Occipital lobe (tissue), 3 donors: ENCODE measurements around the gene C12orf57. TPM values are rescaled to one million over a fixed set of nuclear protein-coding genes. Genes with fewer than 3 reads are reported as not detected.

Experiments
- DNase-seq: peaks from one replicate; lab custom pipeline; 2025; lab: John Stamatoyannopoulos, UW
- small RNA-seq: library from RNA; depleted of rRNA; stranded (forward); fragments of <200 nt; gene quantifications from one replicate; pipeline ENCODE3, GENCODE V24; 2014
- total RNA-seq: library from RNA; depleted of rRNA; stranded (reverse); fragments of >200 nt; gene quantifications from one replicate; pipeline ENCODE4 v1.2.3, GENCODE V29; 2014

C12orf57 gene
- total RNA-seq, 1 donor from 2014 or later, result 243 TPM

GRCh38 chr12:6987956-6988553 is 44.2 kb downstream of the C12orf57 start:
- no peak for DNase-seq

Small RNAs within 50 kb of the gene (small RNA-seq; reads per million reads assigned to genes)
- gene MIR141, result 0.29 reads per million, percentile 10 among the genes with 10 or more reads in this experiment
- gene MIR200C, result 0.09 reads per million
- not detected for gene RNU7-1
- gene SCARNA12, result 0.84 reads per million, percentile 69 among the genes with 10 or more reads in this experiment

Other genes with a start within 250 kb of the C12orf57 start
- 1.2 TPM for gene PIANP, start 243.2 kb upstream of the C12orf57 start, total RNA-seq
- gene COPS7A, start 220.0 kb upstream of the C12orf57 start, total RNA-seq, result 37.1 TPM
- gene MLF2, start 190.9 kb upstream of the C12orf57 start, total RNA-seq, result 81.4 TPM
- gene PTMS, start 177.7 kb upstream of the C12orf57 start, total RNA-seq, result 26.8 TPM
- not detected for gene LAG3, start 171.5 kb upstream of the C12orf57 start, total RNA-seq
- gene CD4, start 154.5 kb upstream of the C12orf57 start, total RNA-seq, result 2.3 TPM
- 61.3 TPM for gene GPR162, start 122.2 kb upstream of the C12orf57 start, total RNA-seq
- gene P3H3, start 115.6 kb upstream of the C12orf57 start, total RNA-seq, result 11.2 TPM
- 0.94 TPM for gene GNB3, start 103.1 kb upstream of the C12orf57 start, total RNA-seq
- gene CDCA3, start 92.7 kb upstream of the C12orf57 start, total RNA-seq, result 3.9 TPM
- 66.8 TPM for gene USP5, start 91.9 kb upstream of the C12orf57 start, total RNA-seq
- gene TPI1, start 76.5 kb upstream of the C12orf57 start, total RNA-seq, result 179 TPM
- gene SPSB2, start 70.7 kb upstream of the C12orf57 start, total RNA-seq, result 2.8 TPM
- gene LRRC23, start 39.2 kb upstream of the C12orf57 start, total RNA-seq, result 7.6 TPM
- gene ENO2, start 29.4 kb upstream of the C12orf57 start, total RNA-seq, result 137 TPM
- gene ATN1, start 16.1 kb upstream of the C12orf57 start, total RNA-seq, result 9.2 TPM
- gene RNU7-1, start 206 bp upstream of the C12orf57 start, total RNA-seq, result not detected
- gene PTPN6, start 7.3 kb downstream of the C12orf57 start, total RNA-seq, result 3.1 TPM
- gene PHB2, start 26.6 kb downstream of the C12orf57 start, total RNA-seq, result 102 TPM
- 26.0 TPM for gene EMG1, start 26.9 kb downstream of the C12orf57 start, total RNA-seq
- gene LPCAT3, start 74.5 kb downstream of the C12orf57 start, total RNA-seq, result 6.6 TPM
- 10.8 TPM for gene C1S, start 116.7 kb downstream of the C12orf57 start, total RNA-seq
- 2.5 TPM for gene C1R, start 148.4 kb downstream of the C12orf57 start, total RNA-seq
- 3.4 TPM for gene C1RL, start 165.2 kb downstream of the C12orf57 start, total RNA-seq
- gene RBP5, start 184.9 kb downstream of the C12orf57 start, total RNA-seq, result not detected
- gene CLSTN3, start 186.3 kb downstream of the C12orf57 start, total RNA-seq, result 60.5 TPM
- gene PEX5, start 245.7 kb downstream of the C12orf57 start, total RNA-seq, result 71.1 TPM